HepG2 (cell line): Measurements from ENCODE around the gene IL22RA1. TPM values are rescaled to one million over a fixed set of nuclear protein-coding genes. Genes with fewer than 3 reads are reported as not detected.

Experiments
- FOSL1 ChIP-seq: sonication (generic); formaldehyde crosslinking; IDR thresholded peaks from 2 replicates; pipeline ENCODE4 v1.9.0; 2021; ENCODE audit warnings: missing genetic modification reagents, borderline replicate concordance
- GTF2F1 ChIP-seq: fragments of 150-350 bp; IDR thresholded peaks from 2 replicates; pipeline ENCODE4 v1.6.1; 2014; ENCODE audit warnings: low read length
- SATB2 ChIP-seq: sonication (generic); formaldehyde crosslinking; IDR thresholded peaks from 2 replicates; pipeline ENCODE4 v1.5.0; 2020; ENCODE audit warnings: missing genetic modification reagents
- SNAPC2 ChIP-seq: sonication (generic); formaldehyde crosslinking; IDR thresholded peaks from 2 replicates; pipeline ENCODE4 v1.8.1; 2022; ENCODE audit warnings: mild to moderate bottlenecking, missing genetic modification reagents
- STAG1 ChIP-seq: sonication (generic); formaldehyde crosslinking; IDR thresholded peaks from 2 replicates; pipeline ENCODE4 v1.4.0; 2020; ENCODE audit warnings: missing genetic modification reagents
- TAF15 ChIP-seq: fragments of 200-400 bp; formaldehyde crosslinking; IDR thresholded peaks from one replicate; pipeline ENCODE4 v1.6.1; 2018; ENCODE audit warnings: mild to moderate bottlenecking, low read depth, low read length; ENCODE audit not compliant: poor library complexity, severe bottlenecking
- ZBTB3 ChIP-seq: sonication (generic); formaldehyde crosslinking; IDR thresholded peaks from 2 replicates; pipeline ENCODE4 v1.4.0; 2020; ENCODE audit warnings: low read depth, mild to moderate bottlenecking, moderate library complexity, missing genetic modification reagents, borderline replicate concordance
- ZMAT3 ChIP-seq: sonication (generic); formaldehyde crosslinking; conservative IDR thresholded peaks from 2 replicates; pipeline ENCODE4 v1.7.0; 2021; ENCODE audit warnings: missing genetic modification reagents
- ZNF260 ChIP-seq: sonication (generic); formaldehyde crosslinking; IDR thresholded peaks from 2 replicates; pipeline ENCODE4 v1.4.0; 2020; ENCODE audit warnings: missing genetic modification reagents, low read depth, mild to moderate bottlenecking, borderline replicate concordance
- ZNF549 ChIP-seq: sonication (generic); formaldehyde crosslinking; IDR thresholded peaks from 2 replicates; pipeline ENCODE4 v1.5.0; 2020; ENCODE audit warnings: missing genetic modification reagents
- ZNF552 ChIP-seq: sonication (generic); formaldehyde crosslinking; IDR thresholded peaks from 2 replicates; pipeline ENCODE4 v1.9.0; 2022; ENCODE audit warnings: missing genetic modification reagents, mild to moderate bottlenecking, borderline replicate concordance
- ZNF574 ChIP-seq: sonication (generic); formaldehyde crosslinking; IDR thresholded peaks from 2 replicates; pipeline ENCODE4 v1.4.0; 2020; ENCODE audit warnings: missing genetic modification reagents
- ZNF678 ChIP-seq: sonication (generic); formaldehyde crosslinking; IDR thresholded peaks from 2 replicates; pipeline ENCODE4 v1.4.0; 2020; ENCODE audit warnings: mild to moderate bottlenecking, missing genetic modification reagents
- ZNF713 ChIP-seq: sonication (generic); formaldehyde crosslinking; IDR thresholded peaks from 2 replicates; pipeline ENCODE4 v1.4.0; 2020; ENCODE audit warnings: mild to moderate bottlenecking, missing genetic modification reagents
- ZNF724P ChIP-seq: sonication (generic); formaldehyde crosslinking; IDR thresholded peaks from 2 replicates; pipeline ENCODE4 v1.8.0; 2022; ENCODE audit warnings: missing genetic modification reagents, borderline replicate concordance
- polyA plus RNA-seq, 8 experiments: library from polyadenylated mRNA; depleted of rRNA in 3 of 8; stranded (reverse) in 7 of 8; unstranded in 1 of 8; fragments of >200 nt; fragmentation: Illumina TruSeq in 4 of 8; extraction: Trizol in 4 of 8; gene quantifications; 2 replicates each; pipeline versions ENCODE4 v1.2.1 to v1.2.3, GENCODE V29; 2011 to 2016; ENCODE audit warnings: low read depth in 4 of 8, missing spikeins in 1 of 8, mixed read lengths in 1 of 8; ENCODE audit not compliant: insufficient read depth in 1 of 8
- total RNA-seq, 5 experiments: library from RNA; depleted of rRNA; stranded (reverse); fragments of >200 nt; fragmentation: Illumina TruSeq; extraction: Trizol; gene quantifications; 2 replicates each; pipeline ENCODE4 v1.2.3, GENCODE V29; 2016; ENCODE audit warnings: low read depth in 1 of 5
- TF ChIP-seq, protein P1 (sequence below): sonication (generic); formaldehyde crosslinking; IDR thresholded peaks from 2 replicates; pipeline ENCODE4 v1.4.0; 2020; ENCODE audit warnings: missing genetic modification reagents
- TF ChIP-seq, protein P2 (sequence below): IDR thresholded peaks from 2 replicates; pipeline ENCODE4 v1.6.1; 2016; ENCODE audit warnings: low read depth, missing genetic modification reagents, missing compliant biosample characterization
- TF ChIP-seq, protein P3 (sequence below): sonication (generic); formaldehyde crosslinking; IDR thresholded peaks from 2 replicates; pipeline ENCODE4 v1.4.0; 2020; ENCODE audit warnings: missing genetic modification reagents

Gene IL22RA1
- total and polyA plus RNA-seq, 2 of the 13 experiments (the other 11 are each of a cell fraction or from before 2014, with no cell fraction given): 4.4 to 10.2 TPM

DNA sequence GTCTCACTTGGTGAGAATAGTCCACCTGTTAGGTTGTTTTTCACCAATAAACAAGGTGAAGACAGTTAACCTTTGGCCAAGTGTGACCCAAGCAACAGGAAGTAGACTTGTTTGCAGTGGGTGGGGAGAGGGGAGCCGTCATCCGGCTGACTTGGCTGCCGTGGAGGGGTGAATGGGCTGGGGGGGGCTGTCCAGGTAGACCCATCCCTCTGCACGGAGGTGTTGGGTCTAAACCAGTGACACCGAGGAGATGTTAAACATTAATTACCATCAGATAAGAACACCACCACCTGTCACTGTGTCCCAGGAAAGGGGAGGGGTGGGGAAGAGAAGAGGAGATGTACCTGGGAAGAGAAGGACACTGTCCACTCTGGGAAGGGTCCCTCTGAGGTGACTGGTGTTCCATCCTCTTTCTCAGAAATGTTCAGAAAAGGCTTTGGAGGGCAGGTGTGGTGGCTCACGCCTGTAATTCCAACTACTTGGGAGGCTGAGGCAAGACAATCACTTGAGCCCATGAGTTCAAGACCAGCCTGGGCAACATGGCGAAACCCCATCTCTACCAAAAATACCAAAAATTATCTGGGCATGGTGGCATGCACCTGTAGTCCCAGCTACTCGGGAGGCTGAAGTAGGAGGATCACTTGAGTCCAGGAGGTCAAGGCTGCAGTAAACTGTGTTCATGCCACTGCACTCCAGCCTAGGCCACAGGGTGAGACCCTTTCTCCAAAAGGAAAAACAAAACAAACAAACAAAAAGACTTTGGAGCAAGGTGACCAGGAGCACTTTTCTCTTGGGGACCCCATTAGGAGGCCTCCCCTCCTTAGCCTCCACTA is 24.3 kb downstream of the IL22RA1 start (continued):
- TF ChIP-seq, protein P1, sequence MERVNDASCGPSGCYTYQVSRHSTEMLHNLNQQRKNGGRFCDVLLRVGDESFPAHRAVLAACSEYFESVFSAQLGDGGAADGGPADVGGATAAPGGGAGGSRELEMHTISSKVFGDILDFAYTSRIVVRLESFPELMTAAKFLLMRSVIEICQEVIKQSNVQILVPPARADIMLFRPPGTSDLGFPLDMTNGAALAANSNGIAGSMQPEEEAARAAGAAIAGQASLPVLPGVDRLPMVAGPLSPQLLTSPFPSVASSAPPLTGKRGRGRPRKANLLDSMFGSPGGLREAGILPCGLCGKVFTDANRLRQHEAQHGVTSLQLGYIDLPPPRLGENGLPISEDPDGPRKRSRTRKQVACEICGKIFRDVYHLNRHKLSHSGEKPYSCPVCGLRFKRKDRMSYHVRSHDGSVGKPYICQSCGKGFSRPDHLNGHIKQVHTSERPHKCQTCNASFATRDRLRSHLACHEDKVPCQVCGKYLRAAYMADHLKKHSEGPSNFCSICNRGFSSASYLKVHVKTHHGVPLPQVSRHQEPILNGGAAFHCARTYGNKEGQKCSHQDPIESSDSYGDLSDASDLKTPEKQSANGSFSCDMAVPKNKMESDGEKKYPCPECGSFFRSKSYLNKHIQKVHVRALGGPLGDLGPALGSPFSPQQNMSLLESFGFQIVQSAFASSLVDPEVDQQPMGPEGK (CRISPR knock-in tag): peak; percentile 97
- TF ChIP-seq FOSL1 (CRISPR knock-in tag) (no peak), TAF15 (no peak), ZNF574 (CRISPR knock-in tag) (no peak; the same call in 1 of the 2 replicates), ZNF724P (CRISPR knock-in tag) (no peak), SNAPC2 (CRISPR knock-in tag) (no peak), ZNF549 (CRISPR knock-in tag) (no peak), ZNF678 (CRISPR knock-in tag) (no peak), ZNF552 (CRISPR knock-in tag) (peak; percentile 46; the same call in 1 of the 2 replicates), ZMAT3 (CRISPR knock-in tag) (0 out of 2 replicates have a peak, but pooled peaks have one; percentile 40), SATB2 (CRISPR knock-in tag) (no peak), STAG1 (no peak), ZBTB3 (CRISPR knock-in tag) (no peak), GTF2F1 (no peak), ZNF260 (CRISPR knock-in tag) (no peak), ZNF713 (CRISPR knock-in tag) (0 out of 2 replicates have a peak, but pooled peaks have one; percentile 37)
- TF ChIP-seq, protein P2, sequence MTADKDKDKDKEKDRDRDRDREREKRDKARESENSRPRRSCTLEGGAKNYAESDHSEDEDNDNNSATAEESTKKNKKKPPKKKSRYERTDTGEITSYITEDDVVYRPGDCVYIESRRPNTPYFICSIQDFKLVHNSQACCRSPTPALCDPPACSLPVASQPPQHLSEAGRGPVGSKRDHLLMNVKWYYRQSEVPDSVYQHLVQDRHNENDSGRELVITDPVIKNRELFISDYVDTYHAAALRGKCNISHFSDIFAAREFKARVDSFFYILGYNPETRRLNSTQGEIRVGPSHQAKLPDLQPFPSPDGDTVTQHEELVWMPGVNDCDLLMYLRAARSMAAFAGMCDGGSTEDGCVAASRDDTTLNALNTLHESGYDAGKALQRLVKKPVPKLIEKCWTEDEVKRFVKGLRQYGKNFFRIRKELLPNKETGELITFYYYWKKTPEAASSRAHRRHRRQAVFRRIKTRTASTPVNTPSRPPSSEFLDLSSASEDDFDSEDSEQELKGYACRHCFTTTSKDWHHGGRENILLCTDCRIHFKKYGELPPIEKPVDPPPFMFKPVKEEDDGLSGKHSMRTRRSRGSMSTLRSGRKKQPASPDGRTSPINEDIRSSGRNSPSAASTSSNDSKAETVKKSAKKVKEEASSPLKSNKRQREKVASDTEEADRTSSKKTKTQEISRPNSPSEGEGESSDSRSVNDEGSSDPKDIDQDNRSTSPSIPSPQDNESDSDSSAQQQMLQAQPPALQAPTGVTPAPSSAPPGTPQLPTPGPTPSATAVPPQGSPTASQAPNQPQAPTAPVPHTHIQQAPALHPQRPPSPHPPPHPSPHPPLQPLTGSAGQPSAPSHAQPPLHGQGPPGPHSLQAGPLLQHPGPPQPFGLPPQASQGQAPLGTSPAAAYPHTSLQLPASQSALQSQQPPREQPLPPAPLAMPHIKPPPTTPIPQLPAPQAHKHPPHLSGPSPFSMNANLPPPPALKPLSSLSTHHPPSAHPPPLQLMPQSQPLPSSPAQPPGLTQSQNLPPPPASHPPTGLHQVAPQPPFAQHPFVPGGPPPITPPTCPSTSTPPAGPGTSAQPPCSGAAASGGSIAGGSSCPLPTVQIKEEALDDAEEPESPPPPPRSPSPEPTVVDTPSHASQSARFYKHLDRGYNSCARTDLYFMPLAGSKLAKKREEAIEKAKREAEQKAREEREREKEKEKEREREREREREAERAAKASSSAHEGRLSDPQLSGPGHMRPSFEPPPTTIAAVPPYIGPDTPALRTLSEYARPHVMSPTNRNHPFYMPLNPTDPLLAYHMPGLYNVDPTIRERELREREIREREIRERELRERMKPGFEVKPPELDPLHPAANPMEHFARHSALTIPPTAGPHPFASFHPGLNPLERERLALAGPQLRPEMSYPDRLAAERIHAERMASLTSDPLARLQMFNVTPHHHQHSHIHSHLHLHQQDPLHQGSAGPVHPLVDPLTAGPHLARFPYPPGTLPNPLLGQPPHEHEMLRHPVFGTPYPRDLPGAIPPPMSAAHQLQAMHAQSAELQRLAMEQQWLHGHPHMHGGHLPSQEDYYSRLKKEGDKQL (CRISPR knock-in tag): no peak
- TF ChIP-seq, protein P3, sequence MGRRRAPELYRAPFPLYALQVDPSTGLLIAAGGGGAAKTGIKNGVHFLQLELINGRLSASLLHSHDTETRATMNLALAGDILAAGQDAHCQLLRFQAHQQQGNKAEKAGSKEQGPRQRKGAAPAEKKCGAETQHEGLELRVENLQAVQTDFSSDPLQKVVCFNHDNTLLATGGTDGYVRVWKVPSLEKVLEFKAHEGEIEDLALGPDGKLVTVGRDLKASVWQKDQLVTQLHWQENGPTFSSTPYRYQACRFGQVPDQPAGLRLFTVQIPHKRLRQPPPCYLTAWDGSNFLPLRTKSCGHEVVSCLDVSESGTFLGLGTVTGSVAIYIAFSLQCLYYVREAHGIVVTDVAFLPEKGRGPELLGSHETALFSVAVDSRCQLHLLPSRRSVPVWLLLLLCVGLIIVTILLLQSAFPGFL: no peak
